PC-3 (cell line): ENCODE results near the gene THAP4.

ENCODE experiments used
- EZH2phosphoT487 ChIP-seq: fragments of 300-600 bp; sonication (generic); IDR thresholded peaks from 2 replicates; pipeline ENCODE4 v1.6.1; 2018; ENCODE audit warnings: mild to moderate bottlenecking, antibody characterized with exemption, low read length, borderline replicate concordance
- TF ChIP-seq, protein P1 (sequence below): fragments of 300-600 bp; sonication (generic); conservative IDR thresholded peaks from 2 replicates; pipeline ENCODE4 v1.5.1; 2017; ENCODE audit warnings: antibody characterized with exemption, low read depth, mild to moderate bottlenecking, low read length

GRCh38 chr2:241567776-241568175 is 69.2 kb downstream of the THAP4 start:
- TF ChIP-seq, protein P1, sequence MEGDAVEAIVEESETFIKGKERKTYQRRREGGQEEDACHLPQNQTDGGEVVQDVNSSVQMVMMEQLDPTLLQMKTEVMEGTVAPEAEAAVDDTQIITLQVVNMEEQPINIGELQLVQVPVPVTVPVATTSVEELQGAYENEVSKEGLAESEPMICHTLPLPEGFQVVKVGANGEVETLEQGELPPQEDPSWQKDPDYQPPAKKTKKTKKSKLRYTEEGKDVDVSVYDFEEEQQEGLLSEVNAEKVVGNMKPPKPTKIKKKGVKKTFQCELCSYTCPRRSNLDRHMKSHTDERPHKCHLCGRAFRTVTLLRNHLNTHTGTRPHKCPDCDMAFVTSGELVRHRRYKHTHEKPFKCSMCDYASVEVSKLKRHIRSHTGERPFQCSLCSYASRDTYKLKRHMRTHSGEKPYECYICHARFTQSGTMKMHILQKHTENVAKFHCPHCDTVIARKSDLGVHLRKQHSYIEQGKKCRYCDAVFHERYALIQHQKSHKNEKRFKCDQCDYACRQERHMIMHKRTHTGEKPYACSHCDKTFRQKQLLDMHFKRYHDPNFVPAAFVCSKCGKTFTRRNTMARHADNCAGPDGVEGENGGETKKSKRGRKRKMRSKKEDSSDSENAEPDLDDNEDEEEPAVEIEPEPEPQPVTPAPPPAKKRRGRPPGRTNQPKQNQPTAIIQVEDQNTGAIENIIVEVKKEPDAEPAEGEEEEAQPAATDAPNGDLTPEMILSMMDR: no peak
- no peak for TF ChIP-seq EZH2phosphoT487
